SK-MEL-5 (cell line): Measurements from ENCODE around the gene COPZ2. TPM values are rescaled to one million over a fixed set of nuclear protein-coding genes. Genes with fewer than 3 reads are reported as not detected.
"Not testable (repeated sequence)": the region's sequence is repeated elsewhere in the genome, so short reads cannot be mapped to it uniquely, and the experiment has no call there.

ENCODE experiments used
- DNase-seq: peaks from one replicate; pipeline ENCODE4 v3.0.0-alpha.2; 2016; ENCODE audit warnings: low read depth, low spot score
- in situ Hi-C: cut with HindIII; loops from 2 replicates; pipeline ENCODE4 v1.10.0; 2016; ENCODE audit warnings: low sequenced_read_pairs, high pct_unique_total_duplicates, low pct_unique_long_range_greater_than_20kb
- total RNA-seq: library from RNA; depleted of rRNA; stranded (reverse); fragments of >200 nt; shearing (Covaris generic); gene quantifications from 2 replicates; pipeline ENCODE4 v1.2.3, GENCODE V29; 2014

The COPZ2 gene
- total RNA-seq, 1 experiment from 2014 or later, result 9.3 TPM

DNA sequence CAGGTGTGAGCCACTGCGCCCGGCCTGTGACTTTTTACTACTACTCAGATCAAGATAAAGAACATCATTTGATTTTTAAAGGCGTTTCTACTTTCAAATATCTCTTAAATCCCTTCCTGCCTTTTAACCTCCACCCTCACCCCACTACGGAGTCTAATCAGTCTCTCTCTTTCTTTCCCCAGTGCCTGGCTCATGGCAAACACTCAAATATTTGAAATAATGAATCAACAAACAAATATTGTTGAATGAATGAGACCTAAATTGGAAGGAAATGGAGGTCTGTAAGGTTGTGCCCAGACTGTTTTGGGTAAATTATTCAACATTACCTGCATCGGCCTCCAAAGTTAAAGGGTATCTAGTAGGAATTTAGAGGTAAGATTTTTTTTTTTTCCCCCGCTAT lies 14.7 kb downstream of the COPZ2 start:
- in situ Hi-C loops, result no loop called here
- DNase-seq, result no peak

DNA sequence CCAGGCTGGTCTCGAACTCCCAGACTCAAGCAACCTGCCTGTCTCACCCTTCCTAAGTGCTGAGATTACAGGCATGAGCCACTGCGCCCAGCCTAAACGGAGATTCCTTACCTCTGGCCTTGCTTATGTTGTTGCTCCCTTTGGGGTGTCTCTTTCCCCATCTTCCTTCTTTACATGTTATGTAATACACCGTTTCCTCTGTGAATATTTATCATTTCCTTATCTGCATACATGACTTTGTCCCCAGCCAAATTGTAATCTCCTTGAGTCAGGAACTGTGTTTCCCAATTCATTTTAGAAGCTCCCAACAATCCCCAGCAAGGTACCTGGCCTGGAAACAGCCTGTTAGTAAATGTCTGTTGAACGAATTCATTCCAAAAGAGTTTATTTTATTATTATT lies 15.7 kb downstream of the COPZ2 start:
- no peak for DNase-seq
- in situ Hi-C loops, result no loop called here

DNA sequence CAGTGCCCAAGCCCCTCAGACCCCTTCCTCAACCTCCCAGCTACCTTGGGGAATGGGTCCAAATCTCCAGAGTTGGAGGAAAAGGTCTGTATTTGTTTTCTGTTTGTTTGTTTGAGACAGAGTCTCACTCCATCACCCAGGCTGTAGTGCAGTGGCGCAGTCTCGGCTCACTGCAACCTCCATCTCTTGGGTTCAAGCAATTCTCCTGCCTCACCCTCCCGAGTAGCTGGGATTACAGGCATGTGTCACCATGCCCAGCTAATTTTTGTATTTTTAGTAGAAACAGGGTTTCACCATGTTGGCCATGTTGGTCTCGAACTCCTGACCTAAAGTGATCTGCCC lies 19.8 kb downstream of the COPZ2 start:
- DNase-seq, in situ Hi-C loops: not testable (repeated sequence)

DNA sequence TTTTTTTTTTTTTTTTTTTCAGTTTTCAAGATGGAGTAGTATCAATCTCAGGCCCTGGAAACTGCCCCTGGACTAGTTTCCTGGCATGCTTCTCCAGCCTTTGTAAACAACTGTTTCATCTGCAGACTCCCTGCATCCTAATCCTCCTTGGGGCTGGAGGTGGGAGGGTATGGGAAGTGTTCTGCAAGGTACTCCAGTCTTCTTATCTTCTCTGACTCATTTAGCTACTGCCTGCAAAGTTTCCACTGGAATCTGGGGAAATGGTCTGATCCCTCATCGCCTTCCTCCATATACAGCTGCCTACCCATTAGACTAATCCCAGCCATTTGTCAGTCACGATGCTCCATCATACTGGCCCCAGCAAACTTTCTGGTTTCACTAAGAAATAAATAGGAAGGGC lies 21.5 kb downstream of the COPZ2 start:
- no peak for DNase-seq
- in situ Hi-C loops, result no loop called here

DNA sequence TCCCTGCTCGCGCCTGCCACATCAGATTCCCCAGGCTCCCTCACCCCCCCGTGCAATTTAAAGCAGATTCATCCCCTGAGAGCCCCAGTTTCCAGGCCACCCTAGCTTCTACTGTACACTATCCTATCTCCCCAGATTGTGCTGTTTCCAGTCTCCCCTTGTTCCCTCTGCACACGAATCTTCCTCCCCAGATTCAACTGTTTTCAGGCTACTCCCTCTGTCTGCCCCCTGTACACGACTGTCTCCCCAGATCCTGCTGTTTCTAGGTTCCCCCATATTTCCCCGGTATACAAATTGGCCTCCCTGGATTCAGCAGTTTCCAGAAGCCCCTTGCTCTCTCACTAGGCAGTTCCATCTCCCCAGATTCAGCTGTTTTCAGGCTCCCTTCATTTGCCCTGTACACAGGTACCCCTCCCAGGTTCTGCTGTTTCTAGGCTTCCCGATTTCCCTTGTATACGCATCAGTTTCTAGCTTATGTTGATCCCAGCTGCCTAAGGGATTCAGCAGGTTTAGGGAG lies 22.9 kb downstream of the COPZ2 start:
- no peak for DNase-seq
- in situ Hi-C loops, result no loop called here

DNA sequence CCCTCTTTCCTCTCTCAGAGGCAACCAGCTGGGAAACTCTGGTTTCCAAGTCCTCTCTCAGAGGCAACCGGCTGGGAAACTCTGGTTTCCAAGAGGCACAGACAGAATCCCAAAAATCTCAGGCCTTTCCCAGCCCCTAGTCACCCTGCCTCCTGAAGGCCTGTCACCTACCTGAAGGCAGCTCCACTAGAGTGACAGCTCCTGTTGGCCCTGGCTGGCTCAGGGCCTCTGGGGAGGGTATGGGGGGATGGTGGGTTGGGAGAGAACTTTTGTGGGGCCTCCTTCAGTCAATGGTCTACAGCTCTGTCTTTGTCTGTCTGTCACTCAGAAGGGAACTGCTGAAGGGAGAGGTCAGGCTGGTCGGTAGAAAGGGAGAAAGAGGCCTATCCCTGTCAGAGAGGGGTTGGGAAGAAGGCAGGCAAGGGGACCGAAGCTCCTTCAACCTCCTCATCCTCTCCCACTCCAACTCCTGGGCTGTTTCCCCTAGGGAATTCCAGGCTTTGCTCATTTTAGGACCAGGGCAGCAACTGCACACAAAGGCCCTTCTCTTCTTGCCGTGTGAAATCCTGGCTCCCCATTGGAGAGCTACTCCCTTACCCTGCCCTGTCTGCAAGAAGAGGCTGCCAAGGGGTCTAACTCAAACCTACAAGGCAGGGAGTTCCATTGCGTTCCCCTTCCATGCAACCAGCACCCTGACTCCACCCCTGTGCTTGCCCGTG lies 23.6 kb downstream of the COPZ2 start:
- in situ Hi-C loops, result no loop called here
- peak; percentile 81 for DNase-seq

DNA sequence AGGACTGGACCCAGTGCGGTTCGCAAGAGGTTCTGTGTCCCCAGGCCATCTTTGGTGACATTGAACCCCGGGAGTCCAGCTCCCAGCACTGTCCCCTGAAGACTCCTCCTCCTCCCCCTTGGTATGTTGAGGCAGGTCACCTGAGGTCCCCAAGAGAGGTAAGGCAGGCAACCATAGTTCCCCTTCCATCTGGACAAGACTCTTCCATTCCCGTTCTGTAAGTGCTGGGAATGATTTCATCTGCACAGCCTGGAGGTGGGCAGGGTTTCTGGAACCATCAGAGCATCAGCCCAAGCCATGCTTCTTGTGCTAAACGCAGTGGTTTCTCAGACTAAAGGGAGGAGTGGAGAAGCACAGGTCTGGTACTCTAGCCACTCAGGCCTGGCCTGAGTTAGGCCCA lies 24.9 kb downstream of the COPZ2 start:
- DNase-seq, result no peak
- in situ Hi-C loops, result no loop called here

DNA sequence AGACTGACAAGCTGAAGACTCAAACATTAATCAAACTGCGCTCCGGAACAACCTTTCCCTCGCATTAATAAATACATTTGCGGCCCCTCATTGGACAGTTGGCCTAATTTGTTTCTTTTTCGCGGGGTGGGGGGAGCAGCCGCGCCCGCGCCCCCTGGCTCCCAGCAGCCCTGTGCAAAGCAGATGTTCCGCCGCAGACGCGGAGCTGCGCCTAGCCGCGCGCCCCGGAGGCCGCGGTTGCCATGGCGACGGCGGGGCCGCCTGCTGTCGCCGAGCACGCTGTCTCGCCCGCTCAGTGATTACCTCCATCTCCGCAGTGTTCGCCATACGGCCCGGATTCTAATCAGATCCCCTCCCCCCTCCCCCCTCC lies 25.5 kb downstream of the COPZ2 start:
- DNase-seq, result no peak
- in situ Hi-C loops, result no loop called here

DNA sequence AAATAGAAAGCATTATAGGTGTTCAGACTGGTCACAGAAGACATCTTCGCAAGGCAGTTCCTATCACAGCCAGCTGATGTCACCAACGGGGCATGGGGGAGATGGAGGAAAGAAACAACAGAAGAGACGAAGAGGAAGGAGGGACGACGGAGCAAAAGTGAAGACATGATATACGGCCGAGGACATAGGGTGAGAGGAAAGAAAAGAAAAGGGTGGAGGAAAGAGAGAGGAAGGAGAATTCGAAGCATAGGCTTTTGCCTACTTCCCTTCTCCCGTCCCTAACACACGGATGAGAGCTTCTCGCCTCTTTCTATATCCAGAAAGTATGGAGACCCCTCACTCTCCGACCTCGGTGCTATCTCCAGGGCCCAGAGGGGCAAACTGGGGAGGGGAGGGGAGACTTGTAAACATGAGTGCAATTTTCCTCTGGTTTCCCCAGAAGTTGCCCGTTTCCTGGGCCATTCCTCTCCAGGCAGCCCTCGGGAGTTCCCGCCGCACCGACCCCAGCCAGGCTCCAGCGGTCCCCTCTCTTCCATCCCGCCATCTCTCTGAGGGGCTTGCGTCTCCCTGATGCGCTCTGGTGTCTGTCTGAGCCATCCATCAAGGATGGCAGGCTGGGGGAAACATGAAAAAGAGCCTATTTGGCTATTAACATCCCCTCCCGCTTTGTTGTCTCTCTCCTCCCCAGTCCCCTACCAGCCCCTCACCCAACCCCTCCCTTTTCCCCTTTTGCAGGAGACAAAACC lies 26.0 kb downstream of the COPZ2 start:
- in situ Hi-C loops, result no loop called here
- no peak for DNase-seq

DNA sequence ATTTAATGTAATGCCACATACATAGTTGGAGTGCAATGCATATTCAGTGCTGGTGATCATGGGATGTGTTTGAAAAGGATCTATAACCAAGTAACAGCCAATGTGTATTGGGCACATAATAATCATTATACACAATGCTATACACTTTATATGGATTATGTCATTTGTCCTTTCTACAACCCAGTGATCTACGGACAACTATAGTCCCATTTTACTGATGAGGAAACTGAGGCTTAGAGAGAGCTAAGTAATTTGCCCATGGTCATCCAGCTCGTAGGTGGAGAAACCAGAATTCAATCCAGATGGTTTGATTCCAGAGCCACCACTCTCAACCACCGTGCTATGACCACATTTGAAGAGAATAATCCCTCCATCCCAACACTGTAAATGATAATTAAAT lies 27.4 kb downstream of the COPZ2 start:
- in situ Hi-C loops, result no loop called here

DNA sequence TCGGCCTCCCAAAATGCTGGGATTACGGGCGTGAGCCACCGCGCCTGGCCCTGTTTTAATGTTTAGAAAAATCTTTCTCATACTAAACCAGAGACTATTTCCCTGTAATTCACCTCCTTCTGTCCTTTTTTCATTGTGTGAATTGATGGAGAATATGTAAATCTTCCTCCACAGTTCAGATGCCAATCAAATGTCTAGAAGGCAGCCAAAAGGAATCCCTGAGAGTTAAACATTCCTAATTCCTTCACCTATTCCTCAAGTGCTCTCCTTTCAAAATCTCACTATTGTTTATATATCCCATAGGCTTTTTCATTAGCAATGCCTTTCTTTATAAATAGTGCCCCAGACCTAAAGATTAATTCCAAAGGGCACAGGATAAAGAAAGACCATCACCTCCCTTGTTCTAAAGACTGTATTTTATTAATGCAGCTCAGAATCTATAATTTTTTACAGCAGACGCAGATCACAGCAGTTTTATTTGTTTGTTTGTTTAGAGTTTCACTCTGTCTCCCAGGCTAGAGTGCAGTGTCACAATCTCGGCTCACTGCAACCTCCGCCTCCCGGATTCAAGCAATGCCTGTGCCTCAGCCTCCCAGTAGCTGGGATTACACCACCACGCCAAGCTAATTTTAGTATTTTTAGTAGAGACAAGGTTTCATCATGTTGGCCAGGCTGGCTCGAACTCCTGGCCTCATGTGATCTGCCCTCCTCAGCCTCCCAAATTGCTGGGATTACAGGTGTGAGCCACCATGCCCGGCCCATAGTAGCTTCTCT lies 30.5 kb downstream of the COPZ2 start:
- in situ Hi-C loops, result no loop called here
- no peak for DNase-seq

More for the DNA sequence above, 27.4 kb downstream of the COPZ2 start:
- no peak for DNase-seq

DNA sequence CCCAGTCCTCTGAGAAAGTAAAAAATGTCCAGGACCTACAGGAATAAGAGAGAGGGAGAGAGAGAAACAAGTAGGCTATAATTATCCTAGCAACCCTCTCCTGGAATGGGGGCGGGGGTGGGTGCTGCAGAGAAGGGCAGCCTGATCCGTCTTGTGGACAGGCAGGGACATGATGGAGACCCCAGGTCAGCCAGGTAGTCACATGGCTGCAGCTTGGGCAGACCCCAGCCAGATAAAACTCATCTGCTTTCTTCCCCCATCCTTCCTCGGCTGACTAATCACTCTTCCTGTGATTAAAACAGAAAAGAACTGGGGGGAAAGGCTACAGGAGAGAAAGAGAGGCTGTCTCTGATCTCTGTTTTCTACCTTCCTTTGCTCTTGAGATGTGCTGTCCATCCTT lies 32.6 kb downstream of the COPZ2 start:
- in situ Hi-C loops, result no loop called here
- no peak for DNase-seq

DNA sequence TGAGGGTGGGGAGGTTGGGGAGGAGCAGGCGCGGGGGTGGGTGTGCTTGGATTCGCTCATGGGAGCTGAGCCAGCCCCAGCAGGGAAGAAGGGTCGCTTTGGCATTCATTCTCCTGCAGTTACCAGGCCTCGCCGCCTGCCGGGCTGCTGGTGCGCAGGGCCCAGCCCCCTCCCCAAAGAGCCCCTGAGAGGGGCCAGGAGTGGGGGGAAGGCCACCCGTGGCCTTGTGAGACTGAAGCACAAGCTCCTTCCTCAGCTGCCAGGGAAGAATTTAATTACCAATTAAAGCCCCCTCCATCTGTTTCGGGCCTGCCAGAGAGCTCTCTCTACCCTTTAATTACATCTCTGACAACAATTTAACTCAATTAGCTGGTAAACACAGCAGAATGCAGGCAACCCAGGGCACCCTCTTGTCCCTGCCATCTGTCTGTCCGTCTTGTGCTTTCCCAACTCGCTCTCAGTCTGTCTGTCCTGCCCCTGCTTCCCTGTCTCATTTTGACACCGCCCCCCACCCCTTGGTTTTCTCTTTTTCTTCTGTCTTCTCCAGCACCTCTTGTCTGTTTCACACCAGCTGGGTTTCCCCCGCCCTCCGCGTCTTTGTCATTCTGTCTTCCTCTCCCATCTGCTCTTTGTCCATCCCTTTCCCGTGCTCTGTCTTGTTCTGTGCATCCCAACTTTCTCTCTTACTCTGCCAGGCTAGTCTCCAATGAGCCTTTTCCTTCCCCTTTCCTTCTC lies 34.0 kb downstream of the COPZ2 start:
- DNase-seq, result peak; percentile 50
- in situ Hi-C loops, result no loop called here

DNA sequence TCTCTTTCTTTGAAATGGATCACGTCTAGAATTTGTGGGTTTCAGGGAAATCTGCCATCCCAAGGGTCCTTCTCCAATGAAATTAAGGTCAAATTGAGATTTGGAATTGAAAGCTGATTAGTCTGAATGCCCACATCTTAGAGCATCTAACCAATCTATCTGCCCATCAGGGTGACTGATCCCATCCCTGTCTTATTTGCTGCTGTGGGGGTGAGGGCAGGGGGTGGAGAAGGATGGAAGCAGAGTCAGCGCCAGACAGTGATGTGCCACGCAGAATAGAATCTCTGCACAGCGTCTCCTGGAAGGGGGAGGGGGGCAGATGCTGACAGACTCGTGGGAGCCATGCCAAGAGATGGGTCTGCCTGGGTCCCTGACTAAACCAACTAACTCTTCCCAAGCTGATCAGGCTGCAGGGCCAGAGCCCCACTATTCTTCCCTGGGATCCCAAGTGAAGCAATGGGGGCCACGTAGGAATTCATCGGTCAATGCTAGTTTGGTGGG lies 34.6 kb downstream of the COPZ2 start:
- in situ Hi-C loops, result no loop called here
- DNase-seq, result peak; percentile 53

DNA sequence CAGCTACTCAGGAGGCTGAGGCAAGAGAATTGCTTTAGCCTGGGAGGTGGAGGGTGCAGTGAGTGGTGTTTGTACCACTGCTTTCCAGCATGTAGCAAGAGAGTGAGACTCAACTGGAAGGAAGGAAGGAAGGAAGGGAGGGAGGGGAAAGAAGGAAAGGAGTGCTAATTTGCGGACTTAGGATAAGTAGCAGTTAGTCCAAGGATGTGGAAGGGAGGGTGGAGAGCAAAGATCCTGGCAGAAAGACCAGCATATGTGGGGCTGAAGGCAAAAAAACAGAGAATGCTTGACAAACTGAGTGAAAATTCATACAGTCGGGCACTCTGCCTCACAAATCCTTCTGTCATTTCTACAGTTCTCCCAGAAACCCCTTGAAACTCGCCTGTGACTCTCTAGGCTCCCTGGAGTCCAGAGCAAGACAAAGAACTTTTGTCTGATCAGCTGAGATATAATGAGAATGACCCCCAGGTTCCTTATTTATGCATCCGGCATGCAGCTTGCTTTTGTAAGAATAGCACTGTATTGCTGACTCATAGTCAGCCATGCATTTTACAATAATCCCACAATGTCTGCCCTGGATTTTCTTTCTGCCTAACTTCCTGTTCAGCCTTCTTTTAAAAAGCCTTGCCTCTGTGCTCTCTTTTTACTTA lies 35.2 kb downstream of the COPZ2 start:
- in situ Hi-C loops, result no loop called here

DNA sequence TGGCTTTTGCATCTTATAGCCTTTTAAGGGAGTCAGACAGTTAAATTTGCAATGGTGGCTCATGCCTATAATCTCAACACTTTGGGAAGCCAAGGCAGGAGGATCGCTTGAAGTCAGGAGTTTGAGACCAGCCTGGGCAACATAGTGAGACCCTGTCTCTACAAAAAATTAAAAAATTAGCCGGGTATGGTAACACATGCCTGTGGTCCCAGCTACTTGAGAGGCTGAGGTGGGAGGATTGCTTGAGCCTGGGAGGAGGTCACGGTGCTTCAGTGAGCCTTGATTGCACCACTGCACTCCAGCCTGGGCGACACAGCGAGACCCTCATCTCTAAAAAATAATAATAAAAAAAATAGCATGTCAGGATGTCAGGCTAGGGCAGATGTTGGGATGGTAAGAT lies 35.9 kb downstream of the COPZ2 start:
- DNase-seq, result not testable (repeated sequence)

More for the DNA sequence above, 35.2 kb downstream of the COPZ2 start:
- peak; percentile 99 for DNase-seq

DNA sequence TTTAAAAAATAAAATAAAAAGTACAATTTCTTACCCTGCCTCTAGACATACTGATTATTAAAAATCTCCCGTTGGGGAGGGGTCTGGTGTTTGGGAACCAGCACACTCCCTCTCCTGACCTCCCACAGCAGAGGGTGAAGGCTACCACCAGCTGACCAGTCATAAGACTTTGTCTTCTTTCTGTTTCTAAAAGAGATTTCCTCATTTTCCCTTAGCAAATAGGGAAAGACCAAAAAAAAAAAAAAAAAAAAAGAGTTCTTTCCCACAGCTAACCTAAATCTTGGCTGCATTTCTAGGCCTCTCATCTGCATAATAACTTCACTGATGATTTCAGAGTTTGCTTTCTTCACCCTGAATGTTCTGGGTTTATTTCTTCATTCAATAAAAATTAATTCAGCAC lies 36.4 kb downstream of the COPZ2 start:
- peak; percentile 60 for DNase-seq
- in situ Hi-C loops, result no loop called here

More for the DNA sequence above, 35.9 kb downstream of the COPZ2 start:
- in situ Hi-C loops, result not testable (repeated sequence)
